Prostate gland (tissue), 2 donors: Measurements from ENCODE around the gene CORO1C. TPM values are rescaled to one million over a fixed set of nuclear protein-coding genes. Genes with fewer than 3 reads are reported as not detected.

Experiments
- DNase-seq: peaks from one replicate; pipeline ENCODE4 v3.0.0-alpha.2; 2019; ENCODE audit warnings: low spot score
- H3K27ac ChIP-seq, 2 donors: fragments of 200-600 bp; sonication (generic); 2 replicates each; pipeline ENCODE4 v1.5.1; 2017 to 2019
- H3K27me3 ChIP-seq: fragments of 200-600 bp; sonication (generic); replicated peaks from 2 replicates; pipeline ENCODE4 v1.5.1; 2019; ENCODE audit not compliant: insufficient read depth
- H3K36me3 ChIP-seq, 2 donors: fragments of 200-600 bp; sonication (generic); 1 replicate in 1 of 2; 2 replicates in 1 of 2; pipeline versions ENCODE4 v1.5.1 to v1.8.1; 2017 to 2019
- H3K4me1 ChIP-seq: fragments of 200-600 bp; sonication (generic); replicated peaks from 2 replicates; pipeline ENCODE4 v1.5.1; 2019
- H3K4me3 ChIP-seq, 2 donors: fragments of 200-600 bp; sonication (generic); 2 replicates each; pipeline ENCODE4 v1.5.1; 2017 to 2019
- H3K9me3 ChIP-seq: fragments of 200-600 bp; sonication (generic); 2 replicates; pipeline ENCODE4 v1.5.1; 2017
- POLR2A ChIP-seq: fragments of 450-650 bp; IDR thresholded peaks from one replicate; pipeline ENCODE4 v1.6.1; 2016; ENCODE audit warnings: antibody characterized with exemption, mild to moderate bottlenecking
- POLR2AphosphoS5 ChIP-seq: sonication (generic); formaldehyde crosslinking; IDR thresholded peaks from one replicate; pipeline ENCODE4 v1.6.1; 2017; ENCODE audit warnings: antibody characterized with exemption
- WGBS: methylation state at CpG from one replicate; pipeline ENCODE4 v1.1.5; 2018; 5-methylcytosine and 5-hydroxymethylcytosine counted together
- intact Hi-C: fragments of 100-400 bp; cut with DNase I; formaldehyde crosslinking; loops from one replicate; pipeline ENCODE4 v1.14.2; 2022
- total RNA-seq, 2 donors: library from RNA; depleted of rRNA; stranded (reverse); fragments of >200 nt; gene quantifications; one replicate each; pipeline ENCODE4 v1.1.0, GENCODE V29; 2016
- TF ChIP-seq, protein P1 (sequence below), 4 experiments: fragments of 200-600 bp in 2 of 4; fragments of 450-650 bp in 2 of 4; sonication (generic) in 2 of 4; IDR thresholded peaks; 1 replicate in 3 of 4; 2 replicates in 1 of 4; pipeline ENCODE4 v1.5.1; 2016 to 2019; ENCODE audit warnings: antibody characterized with exemption in 4 of 4, mild to moderate bottlenecking in 2 of 4, moderate library complexity in 2 of 4

CORO1C gene
- total RNA-seq, 2 donors from 2014 or later = 34.9 to 105 TPM

GRCh38 chr12:108676707-108677106 lies 54.6 kb downstream of the CORO1C start:
- Histone ChIP-seq H3K9me3 (no peaks in the 10 kb centered on the region), H3K27ac (no peak overlapping the region), H3K4me3 (no peak overlapping the region), H3K4me1 (no peaks in the 10 kb centered on the region), H3K27me3 (no peaks in the 10 kb centered on the region), H3K36me3 (no peaks in the 10 kb centered on the region)
- intact Hi-C loops = no loop called here
- no peak for DNase-seq
- TF ChIP-seq POLR2A = no peak
- TF ChIP-seq, protein P1, sequence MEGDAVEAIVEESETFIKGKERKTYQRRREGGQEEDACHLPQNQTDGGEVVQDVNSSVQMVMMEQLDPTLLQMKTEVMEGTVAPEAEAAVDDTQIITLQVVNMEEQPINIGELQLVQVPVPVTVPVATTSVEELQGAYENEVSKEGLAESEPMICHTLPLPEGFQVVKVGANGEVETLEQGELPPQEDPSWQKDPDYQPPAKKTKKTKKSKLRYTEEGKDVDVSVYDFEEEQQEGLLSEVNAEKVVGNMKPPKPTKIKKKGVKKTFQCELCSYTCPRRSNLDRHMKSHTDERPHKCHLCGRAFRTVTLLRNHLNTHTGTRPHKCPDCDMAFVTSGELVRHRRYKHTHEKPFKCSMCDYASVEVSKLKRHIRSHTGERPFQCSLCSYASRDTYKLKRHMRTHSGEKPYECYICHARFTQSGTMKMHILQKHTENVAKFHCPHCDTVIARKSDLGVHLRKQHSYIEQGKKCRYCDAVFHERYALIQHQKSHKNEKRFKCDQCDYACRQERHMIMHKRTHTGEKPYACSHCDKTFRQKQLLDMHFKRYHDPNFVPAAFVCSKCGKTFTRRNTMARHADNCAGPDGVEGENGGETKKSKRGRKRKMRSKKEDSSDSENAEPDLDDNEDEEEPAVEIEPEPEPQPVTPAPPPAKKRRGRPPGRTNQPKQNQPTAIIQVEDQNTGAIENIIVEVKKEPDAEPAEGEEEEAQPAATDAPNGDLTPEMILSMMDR (IDR thresholded peaks at IDR 0.05) = no peak
- no peak for TF ChIP-seq POLR2AphosphoS5
- 80% methylated on average over 5 of the region's 5 CpGs for WGBS

DNA sequence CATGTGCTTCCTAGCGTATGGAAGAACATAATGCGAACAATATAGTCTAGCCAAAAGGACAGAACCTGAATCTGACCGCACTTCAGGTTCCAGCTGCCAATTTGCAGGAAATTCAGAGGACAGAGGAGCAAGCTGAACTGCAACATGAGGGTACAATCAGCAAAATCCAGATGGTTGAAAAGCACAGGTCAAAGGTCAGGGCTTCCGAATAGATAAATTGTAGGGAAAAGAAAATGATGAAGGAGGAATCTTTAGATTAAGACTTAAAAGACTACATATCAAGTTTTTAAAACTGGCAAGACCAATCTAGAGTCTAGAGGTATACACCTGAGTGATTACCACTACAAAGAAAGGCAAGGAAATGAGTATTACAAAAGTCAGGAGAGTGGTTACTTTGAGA lies 55.5 kb downstream of the CORO1C start:
- TF ChIP-seq POLR2AphosphoS5 (no peak), POLR2A (no peak)
- TF ChIP-seq, protein P1 (IDR thresholded peaks at IDR 0.05) = no peak
- intact Hi-C loops = no loop called here
- Histone ChIP-seq H3K9me3 (no peaks in the 10 kb centered on the region), H3K4me1 (no peaks in the 10 kb centered on the region), H3K36me3 (no peaks in the 10 kb centered on the region), H3K4me3 (no peak overlapping the region), H3K27me3 (no peaks in the 10 kb centered on the region), H3K27ac (no peak overlapping the region)
- DNase-seq = no peak
- 90% methylated on average over 4 of the region's 4 CpGs for WGBS

- no peak for DNase-seq
- H3K27me3 ChIP-seq = no peaks in the 10 kb centered on the region
- H3K27ac ChIP-seq = no peak overlapping the region
- no peaks in the 10 kb centered on the region for H3K36me3 ChIP-seq
- TF ChIP-seq, protein P1 (IDR thresholded peaks at IDR 0.05) = no peak
- TF ChIP-seq POLR2AphosphoS5 (no peak), POLR2A (no peak)
- H3K4me3 ChIP-seq = no peak overlapping the region
- intact Hi-C loops = no loop called here
- 86% methylated on average over 3 of the region's 3 CpGs for WGBS
- no peaks in the 10 kb centered on the region for H3K4me1 ChIP-seq
- no peaks in the 10 kb centered on the region for H3K9me3 ChIP-seq
Observed at GRCh38 chr12:108672054-108672453, 59.3 kb downstream of the CORO1C start.

- TF ChIP-seq POLR2AphosphoS5 (no peak), POLR2A (no peak)
- TF ChIP-seq, protein P1 (IDR thresholded peaks at IDR 0.05) = no peak
- no peaks in the 10 kb centered on the region for H3K4me1 ChIP-seq
- intact Hi-C loops = no loop called here
Observed at GRCh38 chr12:108671110-108671509, 60.2 kb downstream of the CORO1C start.

GRCh38 chr12:108670066-108670631 lies 61.2 kb downstream of the CORO1C start:
- TF ChIP-seq, protein P1 (IDR thresholded peaks at IDR 0.05) = no peak
- TF ChIP-seq POLR2A (no peak), POLR2AphosphoS5 (no peak)
- Histone ChIP-seq H3K27me3 (no peaks in the 10 kb centered on the region), H3K4me1 (no peaks in the 10 kb centered on the region), H3K9me3 (no peaks in the 10 kb centered on the region), H3K27ac (no peak overlapping the region), H3K36me3 (no peaks in the 10 kb centered on the region), H3K4me3 (no peak overlapping the region)
- no peak for DNase-seq
- 87% methylated on average over 7 of the region's 7 CpGs for WGBS
- intact Hi-C loops = no loop called here

More at GRCh38 chr12:108671110-108671509, 60.2 kb downstream of the CORO1C start:
- Histone ChIP-seq H3K9me3 (no peaks in the 10 kb centered on the region), H3K4me3 (no peak overlapping the region), H3K27ac (no peak overlapping the region), H3K36me3 (no peaks in the 10 kb centered on the region), H3K27me3 (no peaks in the 10 kb centered on the region)
- WGBS = 98% methylated on average over 3 of the region's 3 CpGs
- DNase-seq = no peak
